Neural cell (in vitro differentiated cells): ENCODE results near the gene KMT2B. TPM values are rescaled to one million over a fixed set of nuclear protein-coding genes. Genes with fewer than 3 reads are reported as not detected.

Source experiments
- H2AFZ ChIP-seq: fragments of 200-600, 300-800 bp; sonication (generic), shearing (Covaris generic); 2 replicates; pipeline ENCODE4 v1.6.0; 2014; ENCODE audit warnings: low read depth, mild to moderate bottlenecking, antibody characterized with exemption, low read length, moderate library complexity
- H3F3A ChIP-seq: fragments of 200-600 bp; shearing (Covaris generic); 2 replicates; pipeline ENCODE4 v1.6.1; 2016; ENCODE audit warnings: mild to moderate bottlenecking, moderate library complexity, mixed read lengths, antibody characterized with exemption, low read length; ENCODE audit not compliant: insufficient read depth, poor library complexity, severe bottlenecking
- H3K27ac ChIP-seq: fragments of 200-600, 300-800 bp; sonication (generic), shearing (Covaris generic); 2 replicates; pipeline ENCODE4 v1.5.1; 2014; ENCODE audit warnings: mild to moderate bottlenecking, low read length, moderate library complexity
- H3K27me3 ChIP-seq: fragments of 300-800, 200-600 bp; sonication (generic), shearing (Covaris generic); 2 replicates; pipeline ENCODE4 v1.6.0; 2014; ENCODE audit warnings: mild to moderate bottlenecking, low read depth, low read length, moderate library complexity; ENCODE audit not compliant: insufficient read depth
- H3K36me3 ChIP-seq: fragments of 300-800, 200-600 bp; sonication (generic), shearing (Covaris generic); 2 replicates; pipeline ENCODE4 v1.5.1; 2014; ENCODE audit warnings: mild to moderate bottlenecking, antibody characterized with exemption, low read length, moderate library complexity; ENCODE audit not compliant: insufficient read depth
- H3K4me2 ChIP-seq: fragments of 300-800, 200-600 bp; sonication (generic), shearing (Covaris generic); 2 replicates; pipeline ENCODE4 v1.6.0; 2014; ENCODE audit warnings: mild to moderate bottlenecking, low read length
- H3K4me3 ChIP-seq: fragments of 300-800, 200-600 bp; sonication (generic), shearing (Covaris generic); 2 replicates; pipeline ENCODE4 v1.5.1; 2014; ENCODE audit warnings: mild to moderate bottlenecking, low read length, moderate library complexity
- H3K79me2 ChIP-seq: fragments of 200-600 bp; shearing (Covaris generic); replicated peaks from 2 replicates; pipeline ENCODE4 v1.6.0; 2014; ENCODE audit warnings: mild to moderate bottlenecking, low read length, moderate library complexity; ENCODE audit not compliant: insufficient read depth
- H3K9ac ChIP-seq: fragments of 300-800, 200-600 bp; sonication (generic), shearing (Covaris generic); 2 replicates; pipeline ENCODE4 v1.6.1; 2016; ENCODE audit warnings: mild to moderate bottlenecking, low read length, mixed read lengths
- H3K9me2 ChIP-seq: fragments of 200-600 bp; shearing (Covaris generic); 2 replicates; pipeline ENCODE4 v1.6.1; 2016; ENCODE audit warnings: mild to moderate bottlenecking, low read length, mixed read lengths; ENCODE audit not compliant: insufficient read depth
- H3K9me3 ChIP-seq: fragments of 200-600, 300-800 bp; sonication (generic), shearing (Covaris generic); 2 replicates; pipeline ENCODE4 v1.6.1; 2016; ENCODE audit warnings: mild to moderate bottlenecking, mixed run types, low read length, moderate library complexity, mixed read lengths
- H4K20me1 ChIP-seq: fragments of 200-600 bp; shearing (Covaris generic); 2 replicates; pipeline ENCODE4 v1.6.1; 2016; ENCODE audit warnings: mild to moderate bottlenecking, mixed run types; ENCODE audit not compliant: insufficient read depth
- EP300 ChIP-seq: fragments of 450-650 bp; conservative IDR thresholded peaks from 2 replicates; pipeline ENCODE4 v1.6.1; 2014; ENCODE audit warnings: antibody characterized with exemption, mild to moderate bottlenecking, moderate library complexity; ENCODE audit not compliant: poor library complexity, severe bottlenecking
- EZH2 ChIP-seq: fragments of 200-600, 300-800 bp; shearing (Covaris generic), sonication (generic); IDR thresholded peaks from 2 replicates; pipeline ENCODE4 v1.6.1; 2014; ENCODE audit warnings: antibody characterized with exemption, low read length, borderline replicate concordance, mild to moderate bottlenecking; ENCODE audit not compliant: insufficient read depth, poor library complexity, severe bottlenecking
- MXI1 ChIP-seq: fragments of 450-650 bp; conservative IDR thresholded peaks from 2 replicates; pipeline ENCODE4 v1.6.1; 2014; ENCODE audit warnings: antibody characterized with exemption, mild to moderate bottlenecking; ENCODE audit not compliant: poor library complexity, severe bottlenecking
- POLR2AphosphoS5 ChIP-seq: IDR thresholded peaks from 2 replicates; pipeline ENCODE4 v1.6.1; 2012
- RAD21 ChIP-seq: fragments of 450-650 bp; conservative IDR thresholded peaks from 2 replicates; pipeline ENCODE4 v1.6.1; 2014; ENCODE audit warnings: antibody characterized with exemption, mild to moderate bottlenecking, moderate library complexity
- REST ChIP-seq: IDR thresholded peaks from 2 replicates; pipeline ENCODE4 v1.6.1; 2012; ENCODE audit warnings: borderline replicate concordance
- SMC3 ChIP-seq: fragments of 450-650 bp; conservative IDR thresholded peaks from 2 replicates; pipeline ENCODE4 v1.6.1; 2014; ENCODE audit warnings: antibody characterized with exemption, mild to moderate bottlenecking, moderate library complexity; ENCODE audit not compliant: poor library complexity
- TAF1 ChIP-seq: IDR thresholded peaks from 2 replicates; pipeline ENCODE4 v1.6.1; 2012; ENCODE audit warnings: low read depth
- polyA plus RNA-seq: library from polyadenylated mRNA; depleted of rRNA; stranded (reverse); fragments of >200 nt; gene quantifications from 2 replicates; pipeline ENCODE4 v1.2.3, GENCODE V29; 2014
- TF ChIP-seq, protein P1 (sequence below): fragments of 450-650 bp; IDR thresholded peaks from 2 replicates; pipeline ENCODE4 v1.5.1; 2014; ENCODE audit warnings: antibody characterized with exemption, mild to moderate bottlenecking, moderate library complexity; ENCODE audit not compliant: poor library complexity, severe bottlenecking

KMT2B gene
- polyA plus RNA-seq, 1 donor from 2014 or later, result 15.8 TPM

- Histone ChIP-seq H3K27ac (no peak overlapping the region), H3K4me2 (no peak overlapping the region), H3K4me3 (no peak overlapping the region), H3K9me2 (no peaks in the 10 kb centered on the region), H2AFZ (no peak overlapping the region), H3K36me3 (no peaks in the 10 kb centered on the region), H3K9me3 (no peaks in the 10 kb centered on the region), H3F3A (no peaks in the 10 kb centered on the region), H3K79me2 (no peaks in the 10 kb centered on the region), H4K20me1 (no peaks in the 10 kb centered on the region), H3K27me3 (no peaks in the 10 kb centered on the region), H3K9ac (no peak overlapping the region)
- TF ChIP-seq TAF1 (no peak), SMC3 (no peak), MXI1 (no peak), EP300 (no peak), RAD21 (no peak), POLR2AphosphoS5 (no peak), REST (no peak), EZH2 (no peak)
- TF ChIP-seq, protein P1, sequence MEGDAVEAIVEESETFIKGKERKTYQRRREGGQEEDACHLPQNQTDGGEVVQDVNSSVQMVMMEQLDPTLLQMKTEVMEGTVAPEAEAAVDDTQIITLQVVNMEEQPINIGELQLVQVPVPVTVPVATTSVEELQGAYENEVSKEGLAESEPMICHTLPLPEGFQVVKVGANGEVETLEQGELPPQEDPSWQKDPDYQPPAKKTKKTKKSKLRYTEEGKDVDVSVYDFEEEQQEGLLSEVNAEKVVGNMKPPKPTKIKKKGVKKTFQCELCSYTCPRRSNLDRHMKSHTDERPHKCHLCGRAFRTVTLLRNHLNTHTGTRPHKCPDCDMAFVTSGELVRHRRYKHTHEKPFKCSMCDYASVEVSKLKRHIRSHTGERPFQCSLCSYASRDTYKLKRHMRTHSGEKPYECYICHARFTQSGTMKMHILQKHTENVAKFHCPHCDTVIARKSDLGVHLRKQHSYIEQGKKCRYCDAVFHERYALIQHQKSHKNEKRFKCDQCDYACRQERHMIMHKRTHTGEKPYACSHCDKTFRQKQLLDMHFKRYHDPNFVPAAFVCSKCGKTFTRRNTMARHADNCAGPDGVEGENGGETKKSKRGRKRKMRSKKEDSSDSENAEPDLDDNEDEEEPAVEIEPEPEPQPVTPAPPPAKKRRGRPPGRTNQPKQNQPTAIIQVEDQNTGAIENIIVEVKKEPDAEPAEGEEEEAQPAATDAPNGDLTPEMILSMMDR, result no peak
These were observed 21.0 kb upstream of the KMT2B start for GRCh38 chr19:35696835-35697234.

- no peaks in the 10 kb centered on the region for H3K27me3 ChIP-seq
- H3K4me2 ChIP-seq, result peak overlapping the region; percentile 43
- no peaks in the 10 kb centered on the region for H3F3A ChIP-seq
- peak overlapping the region; percentile 50 for H3K9ac ChIP-seq
- H3K9me3 ChIP-seq, result no peaks in the 10 kb centered on the region
- no peaks in the 10 kb centered on the region for H3K79me2 ChIP-seq
- TF ChIP-seq MXI1 (no peak), TAF1 (no peak), SMC3 (peak; percentile 51), EZH2 (no peak), POLR2AphosphoS5 (no peak), REST (no peak), RAD21 (peak; percentile 35), EP300 (peak; percentile 45)
- TF ChIP-seq, protein P1, result peak; percentile 26
- H3K9me2 ChIP-seq, result no peaks in the 10 kb centered on the region
- peak overlapping the region; percentile 77 for H2AFZ ChIP-seq
- peak overlapping the region; percentile 15 for H3K27ac ChIP-seq
- no peaks in the 10 kb centered on the region for H3K36me3 ChIP-seq
- peak overlapping the region; percentile 85 for H3K4me3 ChIP-seq
- no peaks in the 10 kb centered on the region for H4K20me1 ChIP-seq
These were observed 15.4 kb upstream of the KMT2B start for GRCh38 chr19:35702223-35703012.
